Ishikawa (cell line): ENCODE data around the gene OPCML.

Experiments used
- CREB1 ChIP-seq: IDR thresholded peaks from 2 replicates; pipeline ENCODE4 v1.6.1; 2012; ENCODE audit warnings: low read depth
- FOXM1 ChIP-seq: IDR thresholded peaks from 2 replicates; pipeline ENCODE4 v1.6.1; 2012; ENCODE audit warnings: low read depth, borderline replicate concordance
- RAD21 ChIP-seq: IDR thresholded peaks from 2 replicates; pipeline ENCODE4 v1.6.1; 2012; ENCODE audit warnings: low read depth
- REST ChIP-seq: IDR thresholded peaks from 2 replicates; pipeline ENCODE4 v1.6.1; 2012; ENCODE audit warnings: low read depth, mild to moderate bottlenecking
- TAF1 ChIP-seq: IDR thresholded peaks from 2 replicates; pipeline ENCODE4 v1.6.1; 2012; ENCODE audit warnings: low read depth, mild to moderate bottlenecking
- YY1 ChIP-seq: IDR thresholded peaks from 2 replicates; pipeline ENCODE4 v1.6.1; 2012; ENCODE audit warnings: low read depth

GRCh38 chr11:132540581-132540980, 991.7 kb downstream of the OPCML start:
- TF ChIP-seq TAF1 (no peak), CREB1 (no peak), REST (no peak), YY1 (no peak), RAD21 (no peak), FOXM1 (no peak)
